GM19372 (cell line): ENCODE data around the gene ATP2B2.

Source experiments
- ATAC-seq: cut with Tn5 transposase; IDR thresholded peaks from one replicate; pipeline ENCODE4 v1.9.1; 2021; ENCODE audit warnings: mild to moderate bottlenecking, low read depth, moderate library complexity; ENCODE audit not compliant: unreplicated experiment

The ATP2B2 gene

GRCh38 chr3:10435850-10436249 lies 69.5 kb downstream of the ATP2B2 start:
- ATAC-seq, result no peak

GRCh38 chr3:10434938-10435336 lies 70.4 kb downstream of the ATP2B2 start:
- no peak for ATAC-seq

GRCh38 chr3:10434144-10434937 lies 71.0 kb downstream of the ATP2B2 start:
- ATAC-seq, result no peak

- ATAC-seq, result no peak
These were observed 72.5 kb downstream of the ATP2B2 start for GRCh38 chr3:10432931-10433330.

- ATAC-seq, result no peak
These were observed 73.1 kb downstream of the ATP2B2 start for GRCh38 chr3:10432156-10432845.

- no peak for ATAC-seq
These were observed 74.6 kb downstream of the ATP2B2 start for GRCh38 chr3:10430805-10431204.

GRCh38 chr3:10428406-10429091 lies 76.8 kb downstream of the ATP2B2 start:
- no peak for ATAC-seq

- no peak for ATAC-seq
These were observed 78.8 kb downstream of the ATP2B2 start for GRCh38 chr3:10426346-10427220.

- no peak for ATAC-seq
These were observed 82.1 kb downstream of the ATP2B2 start for GRCh38 chr3:10423171-10423882.

GRCh38 chr3:10421996-10422395 lies 83.4 kb downstream of the ATP2B2 start:
- no peak for ATAC-seq

GRCh38 chr3:10420745-10421475 lies 84.5 kb downstream of the ATP2B2 start:
- no peak for ATAC-seq

- no peak for ATAC-seq
These were observed 85.7 kb downstream of the ATP2B2 start for GRCh38 chr3:10419637-10420232.

- ATAC-seq, result no peak
These were observed 87.5 kb downstream of the ATP2B2 start for GRCh38 chr3:10417847-10418246.

GRCh38 chr3:10416730-10417300 lies 88.6 kb downstream of the ATP2B2 start:
- ATAC-seq, result no peak

- ATAC-seq, result no peak
These were observed 92.3 kb downstream of the ATP2B2 start for GRCh38 chr3:10413041-10413440.

- ATAC-seq, result no peak
These were observed 93.6 kb downstream of the ATP2B2 start for GRCh38 chr3:10411598-10412332.

GRCh38 chr3:10410383-10411002 lies 94.9 kb downstream of the ATP2B2 start:
- no peak for ATAC-seq
